Endothelial cell of umbilical vein (primary cell): ENCODE results near the gene MALRD1. TPM values are rescaled to one million over a fixed set of nuclear protein-coding genes. Genes with fewer than 3 reads are reported as not detected.

Experiments
- BruUV-seq: library from RNA; stranded (reverse); fragments of 400-500 nt; replicated peaks from 2 replicates; lab custom pipeline; 2021; lab: Mats Ljungman, UMichigan
- CTCF ChIA-PET: fragments of 300-600, 350-600 bp; sonication (Branson Sonifier 250); formaldehyde crosslinking; loops from one replicate; lab custom pipeline; 2021; ENCODE audit warnings: antibody characterized with exemption, inconsistent platforms; lab: Charles Lee
- POLR2A ChIA-PET: fragments of 300-600, 350-600 bp; sonication (Branson Sonifier 250); formaldehyde crosslinking; loops from one replicate; lab custom pipeline; 2021; ENCODE audit warnings: antibody characterized with exemption, inconsistent platforms; lab: Charles Lee
- DNase-seq: peaks from one replicate; pipeline ENCODE4 v3.0.0-alpha.2; 2011; ENCODE audit warnings: low read depth, low spot score
- FAIRE-seq: peaks from 2 replicates; lab custom pipeline; 2011; peaks lifted over from hg19 to GRCh38; lab: Jason Lieb, UNC
- H2AFZ ChIP-seq: 2 replicates; pipeline ENCODE4 v1.6.0; 2012; ENCODE audit warnings: low read depth, low read length, control low read depth, inconsistent platforms
- H3K27ac ChIP-seq: 2 replicates; pipeline ENCODE4 v1.5.1; 2011; ENCODE audit warnings: low read depth, mild to moderate bottlenecking, control low read depth, low read length, moderate library complexity; ENCODE audit not compliant: insufficient read depth
- H3K27me3 ChIP-seq, 2 experiments: 2 replicates each; pipeline versions ENCODE4 v1.6.0 to v1.6.1; 2011; ENCODE audit warnings: low read length in 2 of 2, mixed read lengths in 1 of 2; ENCODE audit not compliant: control insufficient read depth in 2 of 2, insufficient read depth in 2 of 2
- H3K36me3 ChIP-seq, 2 experiments: 2 replicates in 1 of 2; 3 replicates in 1 of 2; pipeline ENCODE4 v1.5.1; 2011; ENCODE audit warnings: low read length in 2 of 2, mild to moderate bottlenecking in 1 of 2, moderate library complexity in 1 of 2; ENCODE audit not compliant: control insufficient read depth in 2 of 2, insufficient read depth in 2 of 2; ENCODE audit errors: extremely low read depth in 1 of 2
- H3K4me1 ChIP-seq: 3 replicates; pipeline ENCODE4 v1.5.1; 2011; ENCODE audit warnings: mild to moderate bottlenecking, low read length; ENCODE audit not compliant: control insufficient read depth, insufficient read depth; ENCODE audit errors: extremely low read depth
- H3K4me2 ChIP-seq: 2 replicates; pipeline ENCODE4 v1.6.1; 2011; ENCODE audit warnings: low read length, control low read depth, mixed read lengths; ENCODE audit not compliant: insufficient read depth
- H3K4me3 ChIP-seq, 3 experiments: fragments of 200-600 bp in 1 of 3; sonication (generic), shearing (Covaris generic) in 1 of 3; replicated peaks in 1 of 3; 2 replicates each; pipeline ENCODE4 v1.5.1; 2011 to 2016; ENCODE audit warnings: control low read depth in 3 of 3, low read length in 3 of 3, mild to moderate bottlenecking in 2 of 3, inconsistent platforms in 1 of 3, low read depth in 1 of 3, moderate library complexity in 1 of 3; ENCODE audit not compliant: insufficient read depth in 1 of 3
- H3K79me2 ChIP-seq: 2 replicates; pipeline ENCODE4 v1.6.0; 2012; ENCODE audit warnings: low read length, inconsistent platforms; ENCODE audit not compliant: control insufficient read depth, insufficient read depth
- H3K9ac ChIP-seq: replicated peaks from 2 replicates; pipeline ENCODE3; 2011; ENCODE audit warnings: low read length, control low read depth; ENCODE audit not compliant: insufficient read depth; ENCODE audit errors: extremely low read depth
- H3K9me1 ChIP-seq: replicated peaks from 3 replicates; pipeline ENCODE4 v1.6.0; 2011; ENCODE audit warnings: mild to moderate bottlenecking, low read length; ENCODE audit not compliant: control insufficient read depth, insufficient read depth; ENCODE audit errors: extremely low read depth
- H3K9me3 ChIP-seq: replicated peaks from 2 replicates; pipeline ENCODE4 v1.5.1; 2012; ENCODE audit warnings: low read length, inconsistent platforms; ENCODE audit not compliant: control insufficient read depth, insufficient read depth
- H4K20me1 ChIP-seq: replicated peaks from 2 replicates; pipeline ENCODE3; 2011; ENCODE audit warnings: mild to moderate bottlenecking, low read length; ENCODE audit not compliant: control insufficient read depth, insufficient read depth; ENCODE audit errors: extremely low read depth
- EZH2 ChIP-seq: IDR thresholded peaks from 2 replicates; pipeline ENCODE4 v1.6.1; 2012; ENCODE audit warnings: borderline replicate concordance, low read depth, mild to moderate bottlenecking, moderate library complexity, low read length, inconsistent platforms; ENCODE audit not compliant: severe bottlenecking
- FOS ChIP-seq: IDR thresholded peaks from 2 replicates; pipeline ENCODE4 v1.6.1; 2011; ENCODE audit warnings: mild to moderate bottlenecking, low read length, moderate library complexity, borderline replicate concordance; ENCODE audit not compliant: insufficient read depth
- GATA2 ChIP-seq: IDR thresholded peaks from 2 replicates; pipeline ENCODE4 v1.7.0; 2011; ENCODE audit warnings: low read depth, mild to moderate bottlenecking, moderate library complexity, mixed read lengths, low read length; ENCODE audit not compliant: insufficient read length, insufficient read depth
- JUN ChIP-seq: IDR thresholded peaks from 2 replicates; pipeline ENCODE4 v1.6.1; 2011; ENCODE audit warnings: borderline replicate concordance, low read depth; ENCODE audit not compliant: insufficient read length, insufficient read depth
- MYC ChIP-seq: IDR thresholded peaks from one replicate; pipeline ENCODE4 v1.6.1; 2011; ENCODE audit warnings: mild to moderate bottlenecking, low read depth, low read length
- POLR2A ChIP-seq: IDR thresholded peaks from 2 replicates; pipeline ENCODE4 v1.6.1; 2012; ENCODE audit warnings: low read depth, mild to moderate bottlenecking, control low read depth, low read length
- POLR2AphosphoS5 ChIP-seq: IDR thresholded peaks from 2 replicates; pipeline ENCODE4 v1.6.1; 2012; ENCODE audit warnings: low read depth, mild to moderate bottlenecking, control low read depth, low read length, moderate library complexity; ENCODE audit not compliant: insufficient read depth
- dilution Hi-C: fragments of 300-500 bp; cut with MboI; formaldehyde crosslinking; loops from one replicate; pipeline ENCODE4 v1.15.0; 2019; ENCODE audit warnings: low sequenced_read_pairs; ENCODE audit not compliant: extremely low pct_ligation_motif_present
- intact Hi-C: fragments of 100-400 bp; cut with micrococcal nuclease; formaldehyde crosslinking; loops from one replicate; pipeline ENCODE4 v1.10.0; 2022
- polyA plus RNA-seq, 4 experiments: library from polyadenylated mRNA; depleted of rRNA in 3 of 4; stranded (reverse) in 3 of 4; unstranded in 1 of 4; fragments of >200 nt; gene quantifications; 2 replicates each; pipeline versions ENCODE4 v1.2.1 to v1.2.3, GENCODE V29; 2011 to 2012; ENCODE audit warnings: missing spikeins in 1 of 4
- total RNA-seq: library from RNA; stranded (reverse); gene quantifications from 2 replicates; pipeline ENCODE4 v1.2.3, GENCODE V29; 2021
- TF ChIP-seq, protein P1 (sequence below), 2 donors: IDR thresholded peaks; 1 replicate in 1 of 2; 2 replicates in 1 of 2; pipeline ENCODE4 v1.5.1; 2011; ENCODE audit warnings: low read length in 2 of 2, mild to moderate bottlenecking in 2 of 2, moderate library complexity in 2 of 2, control low read depth in 1 of 2, inconsistent platforms in 1 of 2, low read depth in 1 of 2; ENCODE audit not compliant: insufficient read depth in 1 of 2; ENCODE audit errors: extremely low read depth in 1 of 2
- TF ChIP-seq, protein P2 (sequence below): IDR thresholded peaks from 2 replicates; pipeline ENCODE4 v1.6.1; 2011; ENCODE audit not compliant: insufficient read depth, insufficient read length

Gene MALRD1
- total and polyA plus RNA-seq, 2 donors (not counting 3 experiments of a cell fraction or from before 2014, with no cell fraction given) = not detected

DNA sequence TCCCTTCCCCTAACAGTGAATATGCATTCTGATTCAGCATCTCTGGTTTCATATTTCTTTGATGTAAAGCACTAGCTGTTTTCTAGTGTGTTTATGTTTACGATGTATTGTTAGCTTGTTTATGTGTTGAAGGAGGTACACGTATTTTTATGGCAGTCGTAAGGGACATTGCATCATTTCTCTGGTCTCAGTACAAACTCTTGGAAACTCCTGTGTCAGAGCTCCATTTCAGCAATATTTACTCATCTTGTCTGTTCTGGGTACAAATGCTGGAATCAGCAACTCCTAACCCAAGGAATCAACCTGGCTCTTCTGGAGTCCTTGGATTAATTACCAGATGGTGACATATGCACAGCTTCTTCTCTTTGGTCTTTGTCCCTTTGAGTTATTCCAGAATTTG lies 497.6 kb downstream of the MALRD1 start:
- POLR2A ChIA-PET = no interaction called here
- Histone ChIP-seq H3K79me2 (no peaks in the 10 kb centered on the region), H3K9me1 (no peaks in the 10 kb centered on the region), H3K27me3 (no peaks in the 10 kb centered on the region), H3K27ac (no peak overlapping the region), H3K4me3 (no peak overlapping the region), H4K20me1 (no peaks in the 10 kb centered on the region), H3K36me3 (no peaks in the 10 kb centered on the region), H3K4me1 (no peaks in the 10 kb centered on the region), H3K9ac (no peak overlapping the region), H2AFZ (no peak overlapping the region), H3K4me2 (no peak overlapping the region), H3K9me3 (peaks cover 2% of the 10 kb centered on the region)
- TF ChIP-seq POLR2AphosphoS5 (no peak), MYC (no peak), POLR2A (no peak), GATA2 (no peak), EZH2 (no peak), FOS (no peak), JUN (no peak)
- TF ChIP-seq, protein P1, sequence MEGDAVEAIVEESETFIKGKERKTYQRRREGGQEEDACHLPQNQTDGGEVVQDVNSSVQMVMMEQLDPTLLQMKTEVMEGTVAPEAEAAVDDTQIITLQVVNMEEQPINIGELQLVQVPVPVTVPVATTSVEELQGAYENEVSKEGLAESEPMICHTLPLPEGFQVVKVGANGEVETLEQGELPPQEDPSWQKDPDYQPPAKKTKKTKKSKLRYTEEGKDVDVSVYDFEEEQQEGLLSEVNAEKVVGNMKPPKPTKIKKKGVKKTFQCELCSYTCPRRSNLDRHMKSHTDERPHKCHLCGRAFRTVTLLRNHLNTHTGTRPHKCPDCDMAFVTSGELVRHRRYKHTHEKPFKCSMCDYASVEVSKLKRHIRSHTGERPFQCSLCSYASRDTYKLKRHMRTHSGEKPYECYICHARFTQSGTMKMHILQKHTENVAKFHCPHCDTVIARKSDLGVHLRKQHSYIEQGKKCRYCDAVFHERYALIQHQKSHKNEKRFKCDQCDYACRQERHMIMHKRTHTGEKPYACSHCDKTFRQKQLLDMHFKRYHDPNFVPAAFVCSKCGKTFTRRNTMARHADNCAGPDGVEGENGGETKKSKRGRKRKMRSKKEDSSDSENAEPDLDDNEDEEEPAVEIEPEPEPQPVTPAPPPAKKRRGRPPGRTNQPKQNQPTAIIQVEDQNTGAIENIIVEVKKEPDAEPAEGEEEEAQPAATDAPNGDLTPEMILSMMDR (IDR thresholded peaks at IDR 0.05; ENCODE audit: extremely low read depth in 1 of 2, insufficient read depth in 1 of 2, low read depth in 1 of 2, low read length in 2 of 2) = no peak
- TF ChIP-seq, protein P2, sequence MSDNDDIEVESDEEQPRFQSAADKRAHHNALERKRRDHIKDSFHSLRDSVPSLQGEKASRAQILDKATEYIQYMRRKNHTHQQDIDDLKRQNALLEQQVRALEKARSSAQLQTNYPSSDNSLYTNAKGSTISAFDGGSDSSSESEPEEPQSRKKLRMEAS = no peak
- DNase-seq (no peak), FAIRE-seq (no peak)
- dilution Hi-C loops (no loop called here), intact Hi-C loops (no loop called here)
- no TSS peak for BruUV-seq
- CTCF ChIA-PET = no interaction called here
